ENCODE measurements around the gene TNFRSF21.
"Not testable (repeated sequence)": the region's sequence is repeated elsewhere in the genome, so short reads cannot be mapped to it uniquely, and the experiment has no call there.

The TNFRSF21 gene

DNA sequence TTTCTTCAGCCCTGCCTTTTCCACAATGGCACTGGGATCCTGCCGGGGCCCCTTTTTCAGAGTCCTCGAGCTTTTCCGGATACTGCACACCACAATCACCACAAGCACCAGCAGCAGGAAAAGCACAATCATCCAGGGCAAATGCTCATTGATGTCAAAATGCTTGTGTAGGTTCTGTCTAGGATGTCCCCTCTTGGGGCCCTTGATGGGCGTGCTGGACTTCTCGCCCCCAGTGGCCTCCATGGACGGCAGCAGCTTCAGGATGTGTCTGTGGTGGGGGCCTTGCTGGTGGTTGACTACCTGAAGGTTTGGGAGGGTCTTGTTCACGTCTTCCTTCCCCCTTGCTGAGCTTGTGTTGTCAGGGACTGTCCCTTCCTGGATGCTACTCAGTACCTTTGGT is 25.7 kb downstream of the TNFRSF21 start:
- no peak for DNase-seq

DNA sequence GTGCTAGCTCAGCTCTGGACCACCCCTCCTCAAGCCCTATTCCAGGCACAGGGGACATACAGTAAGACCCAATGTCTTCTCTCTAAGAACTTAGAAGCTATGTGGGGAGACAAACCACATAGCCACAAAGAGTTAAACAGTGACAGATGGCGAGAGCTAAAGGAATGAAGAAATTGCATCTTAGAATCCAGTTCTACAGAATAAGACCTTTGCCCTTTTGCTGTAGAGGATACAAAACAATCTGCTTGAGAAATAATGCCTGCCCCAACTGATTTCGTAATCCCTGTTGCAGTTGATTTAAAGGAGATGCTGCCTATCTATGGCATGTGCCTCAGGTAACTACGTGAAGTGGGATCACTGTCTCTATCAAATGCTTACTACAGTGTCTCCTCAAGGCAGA is 31.2 kb downstream of the TNFRSF21 start:
- DNase-seq = no peak

DNA sequence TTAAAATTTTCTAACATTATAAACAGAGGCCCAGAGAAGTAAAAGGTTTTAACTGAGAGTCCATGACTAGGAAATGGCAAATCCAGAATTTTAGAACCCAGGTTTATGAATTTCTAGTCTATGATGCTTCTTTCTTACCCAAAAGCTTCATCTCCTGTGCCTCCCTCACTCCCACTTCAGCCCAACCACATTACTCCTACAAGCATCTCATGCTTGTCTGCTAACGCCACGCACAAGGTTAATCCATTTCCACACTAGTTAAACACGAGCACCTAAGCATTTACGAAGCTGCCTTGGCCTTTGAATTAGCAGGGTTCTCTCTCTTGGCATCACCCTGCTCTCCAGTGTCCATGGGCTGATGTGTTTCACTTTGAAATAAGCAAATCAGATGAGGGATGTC is 32.0 kb downstream of the TNFRSF21 start:
- DNase-seq = no peak

DNA sequence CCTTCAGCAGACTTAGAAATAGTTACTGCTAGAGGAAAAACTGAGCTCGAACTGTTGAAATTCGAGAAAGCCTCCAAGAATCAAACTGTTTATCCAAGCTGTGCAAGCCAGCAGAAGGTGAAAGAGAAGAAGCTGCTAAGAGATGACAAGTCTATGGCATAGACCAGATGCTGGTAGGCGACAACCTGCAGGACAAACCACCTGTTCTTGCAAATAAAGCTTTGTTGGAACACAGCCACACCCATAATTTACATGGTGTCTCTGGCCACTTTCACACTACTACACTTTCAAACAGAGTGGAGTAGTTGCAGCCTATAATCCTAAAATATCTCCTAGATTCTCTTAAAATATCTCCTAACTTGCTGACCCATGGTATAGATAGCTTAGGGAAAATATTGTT is 33.3 kb downstream of the TNFRSF21 start:
- no peak for DNase-seq

DNA sequence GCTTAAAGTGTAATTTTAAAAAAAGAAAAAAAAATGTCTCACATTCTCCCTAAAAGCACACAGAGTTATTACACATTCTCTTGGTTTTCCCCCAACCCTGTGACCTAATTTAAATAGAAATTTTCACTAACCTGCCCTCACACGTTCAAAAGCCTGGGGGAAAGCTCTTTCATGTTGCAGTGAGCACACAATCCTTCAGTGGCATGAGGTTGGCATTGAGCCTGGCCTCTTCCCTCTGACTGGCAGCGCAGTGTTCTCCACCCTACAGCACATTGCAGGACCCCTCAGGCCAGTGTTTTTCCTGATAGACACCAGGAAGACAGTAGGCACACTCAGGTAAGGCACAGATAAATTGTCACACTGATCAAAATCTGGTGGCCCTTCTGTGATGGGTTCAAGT is 34.1 kb downstream of the TNFRSF21 start:
- no peak for DNase-seq

GRCh38 chr6:47275132-47275531 is 34.6 kb downstream of the TNFRSF21 start:
- not testable (repeated sequence) for DNase-seq

DNA sequence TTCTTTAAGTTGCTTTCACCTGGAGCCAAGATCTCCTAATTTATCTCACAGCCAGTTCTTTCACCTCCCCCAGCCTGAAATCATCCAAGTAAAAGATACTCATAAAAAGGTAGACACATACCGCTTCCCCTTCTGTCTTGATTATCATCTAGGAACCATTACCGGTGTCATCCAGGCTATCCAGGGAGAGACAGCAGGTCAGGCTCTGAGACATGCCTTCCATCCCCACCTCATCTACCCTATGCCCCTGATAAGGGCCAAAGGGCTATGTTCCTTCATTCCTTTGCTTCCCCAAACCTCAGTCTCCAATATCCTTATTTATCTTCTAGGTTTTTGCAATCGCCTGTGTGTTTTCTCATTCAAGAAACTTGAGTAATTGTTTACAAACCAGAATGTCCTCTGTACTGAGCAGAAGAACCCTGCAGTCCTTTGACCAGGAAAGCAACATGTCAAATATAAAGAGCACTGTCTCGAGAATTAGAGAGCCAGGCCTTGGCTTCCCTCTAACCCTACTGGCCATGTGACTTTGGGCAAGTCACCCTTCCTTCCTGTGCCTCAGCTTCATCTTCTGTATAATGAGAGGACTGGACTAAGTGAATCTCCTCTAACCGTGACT is 41.0 kb downstream of the TNFRSF21 start:
- no peak for DNase-seq

- no peak for DNase-seq
Observed at GRCh38 chr6:47267301-47267700, 42.4 kb downstream of the TNFRSF21 start.

GRCh38 chr6:47265971-47266370 is 43.7 kb downstream of the TNFRSF21 start:
- no peak for DNase-seq

DNA sequence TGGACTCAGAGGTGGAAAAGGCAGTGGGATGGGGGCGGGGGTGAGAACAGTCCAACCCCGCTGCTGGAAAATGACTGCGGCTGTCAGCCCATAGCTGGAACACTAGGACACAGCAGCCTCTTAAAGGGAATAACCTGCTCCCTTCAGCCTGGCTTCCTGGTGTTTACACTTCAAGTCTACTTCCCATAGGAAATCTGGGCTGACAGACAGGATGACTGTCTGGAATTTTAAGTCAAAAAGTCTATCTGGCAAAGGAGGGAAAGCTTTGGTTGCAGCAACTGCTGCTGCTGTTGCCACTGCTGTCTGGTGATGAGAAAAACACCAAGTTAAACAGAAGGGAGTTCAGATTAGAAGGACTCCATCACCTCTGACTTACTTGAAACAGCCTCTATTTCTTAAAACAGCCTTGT is 44.9 kb downstream of the TNFRSF21 start:
- no peak for DNase-seq

DNA sequence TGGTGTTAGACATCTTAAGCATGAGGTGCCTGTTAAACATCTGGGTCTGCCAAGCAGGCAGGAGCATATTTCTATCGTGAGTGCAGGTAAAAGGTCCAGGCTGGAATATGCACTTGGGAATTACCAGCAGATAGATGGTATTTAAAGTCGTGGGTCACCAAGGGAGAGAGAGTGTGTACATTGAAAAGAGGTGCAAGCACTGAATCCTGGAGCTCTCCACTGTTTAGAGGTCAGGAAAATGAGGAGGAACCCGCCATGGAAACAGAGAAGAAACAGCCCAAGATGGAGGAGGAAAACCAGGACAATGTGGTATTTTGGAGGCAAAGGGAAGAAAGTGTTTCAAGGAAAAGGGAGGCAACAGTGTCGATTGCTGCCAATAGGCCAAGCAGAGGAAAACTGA is 46.4 kb downstream of the TNFRSF21 start:
- no peak for DNase-seq

GRCh38 chr6:47262231-47262630 is 47.5 kb downstream of the TNFRSF21 start:
- no peak for DNase-seq

GRCh38 chr6:47261191-47261590 is 48.5 kb downstream of the TNFRSF21 start:
- no peak for DNase-seq

DNA sequence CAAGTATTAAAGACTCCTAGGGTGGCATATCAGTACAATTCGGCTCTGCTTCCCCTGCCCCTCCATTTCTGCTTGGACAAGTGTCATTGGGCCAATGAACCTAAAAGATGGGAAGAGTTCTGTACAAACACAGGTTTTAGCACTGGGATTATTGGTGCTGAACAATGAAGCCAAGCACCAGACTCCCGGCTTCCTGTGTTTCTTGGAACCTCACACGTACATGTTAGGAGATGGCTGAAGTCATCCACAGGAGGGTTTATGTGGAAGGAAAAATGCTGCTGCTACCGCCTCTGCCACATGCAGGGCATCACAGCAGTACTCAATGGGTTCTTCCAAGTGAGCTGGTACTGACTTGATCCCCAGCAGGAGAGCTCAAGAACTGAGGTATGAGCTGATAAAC is 49.7 kb downstream of the TNFRSF21 start:
- DNase-seq = no peak

DNA sequence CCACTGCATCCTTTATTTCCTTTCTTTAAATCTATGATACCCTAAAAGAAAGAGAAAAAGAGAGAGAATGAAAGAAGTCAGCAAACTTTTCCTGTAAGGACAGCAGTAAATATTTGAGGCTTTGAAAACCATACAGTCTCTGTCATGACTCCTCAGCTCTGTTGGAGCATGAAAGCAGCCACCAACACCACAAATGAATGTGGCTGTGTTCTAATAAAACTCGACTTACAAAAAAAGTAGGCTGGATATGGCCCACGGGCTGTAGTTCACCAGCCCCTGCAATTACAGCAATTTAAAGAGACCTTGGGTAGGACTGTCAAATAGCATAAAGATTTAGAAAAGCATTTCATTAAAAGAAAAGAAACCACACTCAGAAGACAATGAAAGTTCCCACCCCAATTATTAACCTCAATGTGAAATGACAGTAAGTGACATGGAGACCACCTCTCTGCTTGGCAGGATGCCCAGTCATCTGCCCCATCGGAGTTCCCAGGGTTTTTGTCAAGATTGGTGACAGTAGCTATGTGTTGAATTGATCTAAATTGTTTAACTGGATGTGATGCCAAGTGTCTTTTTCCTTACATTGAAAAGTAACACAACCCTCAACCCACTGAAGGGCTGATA is 50.9 kb downstream of the TNFRSF21 start:
- no peak for DNase-seq

GRCh38 chr6:47256981-47257730 is 52.5 kb downstream of the TNFRSF21 start:
- DNase-seq = no peak

DNA sequence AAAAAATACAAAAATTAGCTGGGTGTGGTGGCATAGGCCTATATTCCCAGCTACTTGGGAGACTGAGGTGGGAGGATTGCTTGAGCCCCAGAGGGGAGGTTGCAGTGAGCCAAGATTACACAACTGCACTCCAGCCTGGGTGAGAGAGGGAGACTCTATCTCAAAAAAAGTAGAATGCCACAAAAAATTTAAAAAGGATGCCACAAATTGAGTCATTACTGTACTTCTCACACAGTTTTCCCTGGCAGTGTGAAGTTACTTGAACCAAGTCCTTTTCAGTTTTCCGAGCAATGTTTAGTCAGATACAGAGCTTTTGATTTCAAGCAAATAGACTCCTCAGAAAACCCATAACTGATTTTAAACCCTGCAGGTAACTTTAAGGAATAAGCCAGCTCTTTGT is 53.3 kb downstream of the TNFRSF21 start:
- DNase-seq = no peak

DNA sequence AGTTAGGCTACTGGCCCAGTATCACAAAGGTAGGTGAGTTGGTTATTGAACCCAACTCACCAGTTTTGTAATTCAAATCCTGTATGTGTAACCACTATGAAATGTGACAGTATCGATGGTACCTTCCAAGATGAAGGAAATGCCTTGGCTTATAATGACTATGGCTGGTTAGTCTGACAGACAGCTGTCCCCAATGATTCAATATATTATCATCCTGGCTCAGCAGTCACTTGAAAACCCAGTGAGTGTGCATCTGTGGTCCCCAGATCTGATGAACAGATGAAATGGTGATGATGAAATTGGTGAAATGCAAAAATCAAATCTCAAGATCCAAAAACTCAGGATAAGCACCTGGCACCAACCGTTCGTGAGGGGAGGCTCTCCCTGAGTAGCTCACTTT is 54.8 kb downstream of the TNFRSF21 start:
- no peak for DNase-seq

DNA sequence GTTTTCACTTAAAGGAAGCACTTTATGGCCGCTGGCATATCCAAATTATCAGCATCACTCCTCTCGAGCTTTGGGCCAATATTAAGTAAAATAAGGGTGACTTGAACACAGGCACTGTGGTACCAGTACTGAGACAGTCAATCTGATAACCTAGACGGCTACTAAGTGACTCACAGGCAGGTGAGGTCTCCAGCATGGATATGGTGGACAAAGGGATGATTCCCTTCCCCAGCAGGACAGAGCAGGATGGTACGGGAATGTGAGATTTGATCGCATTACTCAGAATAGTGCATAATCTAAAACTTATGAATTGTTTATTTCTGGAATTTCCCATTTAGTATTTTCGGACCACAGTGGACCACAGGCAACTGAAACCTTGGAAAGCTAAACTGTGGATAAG is 55.7 kb downstream of the TNFRSF21 start:
- DNase-seq = no peak

DNA sequence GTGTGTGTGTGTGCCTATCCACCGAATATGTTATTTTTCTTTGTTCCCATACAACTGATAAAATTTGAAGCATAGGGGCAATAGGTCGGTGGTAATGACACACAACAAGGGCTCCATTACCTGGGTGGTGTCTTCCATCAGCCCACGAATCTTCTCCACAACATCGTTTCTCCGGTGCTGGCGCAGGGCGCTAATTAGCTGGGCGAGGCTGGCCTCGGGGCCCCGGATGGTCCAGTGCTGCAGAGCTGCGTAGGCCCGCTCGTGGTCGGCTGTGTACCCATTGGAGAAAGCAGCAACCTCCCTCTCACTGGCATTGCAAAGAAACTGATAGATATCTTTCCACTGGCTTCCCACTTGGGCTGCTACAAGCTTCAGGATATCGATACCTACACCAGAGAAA is 56.6 kb downstream of the TNFRSF21 start:
- DNase-seq = no peak

DNA sequence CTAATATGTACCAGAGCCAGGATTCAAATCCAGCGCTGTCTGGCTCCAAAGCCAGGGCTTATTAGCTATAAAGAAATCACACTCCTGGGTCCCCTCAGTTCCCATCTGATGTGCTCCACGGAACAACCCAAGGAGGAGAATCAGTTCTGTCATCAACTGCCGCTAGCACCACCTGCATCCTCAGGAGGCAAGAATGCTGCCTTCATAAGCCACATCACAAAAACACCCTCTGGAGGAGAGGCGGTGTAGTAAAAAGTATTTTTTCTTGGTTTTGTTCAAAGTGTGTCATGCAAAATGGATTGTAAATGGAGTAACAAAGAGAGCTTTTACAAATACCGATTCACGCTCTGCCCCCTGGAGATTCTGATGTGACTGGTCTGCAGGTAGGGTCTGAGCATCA is 57.1 kb downstream of the TNFRSF21 start:
- DNase-seq = no peak

- DNase-seq = no peak
Observed at GRCh38 chr6:47251396-47251795, 58.3 kb downstream of the TNFRSF21 start.

DNA sequence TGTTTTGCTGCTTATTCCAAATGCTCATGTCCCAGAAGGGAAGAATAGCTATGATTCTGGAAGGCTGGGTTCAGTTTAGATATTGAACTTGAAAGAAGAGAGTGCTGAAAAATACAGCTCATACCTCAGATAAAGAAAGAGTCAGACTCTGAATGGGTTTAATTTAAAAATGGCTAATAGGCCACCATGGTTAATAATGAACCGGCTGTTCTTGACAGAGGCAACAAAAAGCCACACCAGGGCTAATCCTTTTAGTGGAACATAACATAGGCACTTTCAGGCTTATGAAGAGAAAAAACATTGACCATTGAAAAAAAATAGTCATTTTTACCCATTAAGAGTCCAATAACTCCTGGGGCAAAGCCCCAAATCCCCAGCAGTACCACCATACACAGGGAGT is 59.4 kb downstream of the TNFRSF21 start:
- no peak for DNase-seq

DNA sequence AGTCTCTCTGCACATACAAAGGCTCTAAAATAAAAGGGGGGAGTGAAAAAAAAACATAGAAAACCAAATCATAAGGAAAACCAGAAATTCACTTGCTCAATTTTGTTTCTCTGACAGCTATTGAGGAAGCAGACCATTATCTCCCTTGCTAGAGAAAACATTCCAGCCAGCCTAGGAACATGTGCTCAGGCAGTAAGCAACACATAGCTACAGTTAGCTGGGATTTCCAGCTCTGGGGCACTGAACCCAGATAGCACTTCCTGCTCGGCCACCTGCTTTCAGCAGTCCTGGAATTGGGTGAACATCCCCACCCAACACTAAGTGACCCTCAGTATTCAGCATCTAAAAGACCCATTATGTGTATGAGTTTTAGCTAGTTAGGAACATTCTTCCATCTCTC is 61.3 kb downstream of the TNFRSF21 start:
- DNase-seq = no peak
